ENCODE measurements around the gene USP31. TPM values are rescaled to one million over a fixed set of nuclear protein-coding genes. Genes with fewer than 3 reads are reported as not detected.
A peak's percentile ranks its signal among the peaks of the same experiment; 100 is the strongest.
"Not testable (repeated sequence)": the region's sequence is repeated elsewhere in the genome, so short reads cannot be mapped to it uniquely, and the experiment has no call there.

Gene USP31
- total RNA-seq, 2 donors from 2014 or later = 4.6 to 9.0 TPM

DNA sequence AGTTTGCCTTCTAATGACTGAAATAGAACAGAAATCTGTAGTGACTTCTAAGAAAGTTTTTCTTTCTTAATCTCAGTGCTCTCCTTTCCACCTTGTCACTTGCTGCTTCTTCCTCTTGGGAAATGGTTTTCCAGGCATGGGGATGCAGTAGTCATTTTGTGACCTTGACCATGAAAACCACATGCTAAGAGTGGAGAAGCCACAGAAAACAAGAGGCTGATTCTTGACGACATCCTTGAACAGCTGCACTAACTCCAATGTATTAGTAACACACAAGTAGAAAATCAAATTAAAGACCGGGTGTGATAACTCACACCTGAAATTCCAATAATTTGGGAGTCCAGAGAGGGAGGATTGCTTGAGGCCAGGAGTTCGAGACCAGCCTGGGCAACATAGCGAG lies 15.5 kb upstream of the USP31 start:
- ATAC-seq = no peak
- no peaks in the 10 kb centered on the region for H3K36me3 Mint-ChIP-seq
- no peak for DNase-seq (ENCODE audit: low spot score in 2 of 2)
- no peak overlapping the region for H3K27ac Mint-ChIP-seq
- no peaks in the 10 kb centered on the region for H3K9me3 Mint-ChIP-seq

- H3K36me3 Mint-ChIP-seq = no peaks in the 10 kb centered on the region
- ATAC-seq = no peak
- H3K9me3 Mint-ChIP-seq = no peaks in the 10 kb centered on the region
- DNase-seq (ENCODE audit: low spot score in 2 of 2) = no peak
- H3K27ac Mint-ChIP-seq = no peak overlapping the region
Observed at GRCh38 chr16:23163921-23164320, 14.7 kb upstream of the USP31 start.

- Mint-ChIP-seq H3K36me3 (no peaks in the 10 kb centered on the region), H3K9me3 (no peaks in the 10 kb centered on the region), H3K27ac (no peak overlapping the region)
- no peak for DNase-seq (ENCODE audit: low spot score in 2 of 2)
- no peak for ATAC-seq
Observed at GRCh38 chr16:23160574-23160973, 11.3 kb upstream of the USP31 start.

- H3K36me3 Mint-ChIP-seq = no peaks in the 10 kb centered on the region
- H3K27ac Mint-ChIP-seq = no peak overlapping the region
- DNase-seq (ENCODE audit: low spot score in 2 of 2) = no peak
- no peak for ATAC-seq
- H3K9me3 Mint-ChIP-seq = no peaks in the 10 kb centered on the region
Observed at GRCh38 chr16:23160082-23160481, 10.8 kb upstream of the USP31 start.

GRCh38 chr16:23158114-23158513 lies 8.9 kb upstream of the USP31 start:
- no peak for DNase-seq (ENCODE audit: low spot score in 2 of 2)
- H3K36me3 Mint-ChIP-seq = no peaks in the 10 kb centered on the region
- no peak for ATAC-seq
- no peaks in the 10 kb centered on the region for H3K9me3 Mint-ChIP-seq
- H3K27ac Mint-ChIP-seq = no peak overlapping the region

DNA sequence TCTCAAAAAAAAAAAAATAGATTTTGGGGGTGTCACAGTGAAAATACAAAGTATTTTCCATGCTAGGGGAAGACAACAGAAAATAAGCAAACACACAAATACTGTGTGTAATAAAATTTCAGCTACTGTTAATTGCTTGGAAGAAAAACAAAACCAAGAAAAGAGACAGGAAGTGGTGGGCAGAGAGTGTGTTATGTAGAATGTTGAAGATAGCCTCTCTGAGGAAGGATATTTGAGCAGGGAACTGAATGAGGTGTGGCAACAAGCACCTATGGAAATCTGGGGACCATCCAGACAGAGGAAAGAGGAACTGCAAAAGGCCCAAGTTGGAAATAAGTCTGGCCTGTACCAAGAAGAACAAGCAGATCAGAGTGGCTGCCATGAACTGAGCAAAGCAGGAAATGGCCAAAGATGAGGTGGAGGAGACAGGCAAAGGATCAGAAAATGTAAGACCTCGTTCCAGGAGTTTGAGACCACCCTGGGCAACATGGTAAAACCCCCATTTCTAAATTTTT lies 7.8 kb upstream of the USP31 start:
- no peaks in the 10 kb centered on the region for H3K9me3 Mint-ChIP-seq
- ATAC-seq (no peak), DNase-seq (ENCODE audit: low spot score in 2 of 2) (no peak)
- H3K27ac Mint-ChIP-seq = no peak overlapping the region
- H3K36me3 Mint-ChIP-seq = no peaks in the 10 kb centered on the region

DNA sequence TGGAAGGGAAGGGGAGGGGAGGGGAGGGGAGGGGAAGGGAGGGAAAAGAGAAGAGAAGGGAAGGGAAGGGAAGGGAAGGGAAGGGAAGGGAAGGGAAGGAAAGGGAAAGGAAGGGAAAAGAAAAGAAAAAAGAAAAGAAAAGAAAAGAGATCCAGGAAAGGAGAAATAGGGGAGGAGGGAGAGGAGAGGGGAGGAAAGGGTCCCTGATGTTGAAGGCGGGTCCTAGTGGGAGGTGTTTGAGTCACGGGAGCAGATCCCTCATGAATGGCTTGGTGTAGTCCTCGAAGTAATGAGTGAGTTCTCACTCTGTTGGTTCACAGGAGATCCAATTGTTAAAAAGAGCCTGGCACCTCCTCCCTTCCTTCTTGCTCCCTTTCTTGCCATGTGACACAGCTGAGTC lies 6.9 kb upstream of the USP31 start:
- Mint-ChIP-seq H3K27ac (no peak overlapping the region), H3K9me3 (no peaks in the 10 kb centered on the region), H3K36me3 (no peaks in the 10 kb centered on the region)
- DNase-seq (ENCODE audit: low spot score in 2 of 2) (no peak), ATAC-seq (no peak)

DNA sequence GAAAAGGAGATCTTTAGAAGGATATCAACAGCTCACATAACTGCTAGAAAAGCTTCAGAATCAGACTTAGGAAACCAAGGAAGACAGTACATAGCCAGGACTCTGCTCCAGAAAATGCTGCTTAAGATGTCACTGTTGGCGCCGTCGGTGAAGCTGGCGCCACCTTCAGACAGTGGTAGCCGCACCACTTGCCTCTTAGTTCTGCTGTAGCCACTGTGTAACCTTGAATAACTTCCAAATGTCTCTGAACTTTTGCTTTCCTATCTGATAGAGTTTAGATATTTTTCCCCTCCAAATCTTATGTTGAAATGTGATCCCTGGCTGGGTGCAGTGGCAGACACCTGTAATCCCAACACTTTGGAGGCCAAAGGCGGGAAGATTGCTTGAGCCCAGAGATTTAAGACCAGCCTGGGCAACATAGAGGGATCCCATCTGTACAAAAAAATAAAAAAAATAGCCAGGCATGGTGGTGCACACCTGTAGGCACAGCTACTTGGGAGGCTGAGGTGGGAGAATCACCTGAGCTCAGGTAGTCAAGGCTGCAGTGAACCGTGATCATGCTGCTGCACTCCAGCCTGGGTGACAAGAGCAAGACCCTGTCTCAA lies 6.3 kb upstream of the USP31 start:
- no peak overlapping the region for H3K27ac Mint-ChIP-seq
- H3K9me3 Mint-ChIP-seq = no peaks in the 10 kb centered on the region
- DNase-seq (ENCODE audit: low spot score in 2 of 2) (no peak), ATAC-seq (peak in 1 of 2 donors; percentile 49)
- no peaks in the 10 kb centered on the region for H3K36me3 Mint-ChIP-seq

DNA sequence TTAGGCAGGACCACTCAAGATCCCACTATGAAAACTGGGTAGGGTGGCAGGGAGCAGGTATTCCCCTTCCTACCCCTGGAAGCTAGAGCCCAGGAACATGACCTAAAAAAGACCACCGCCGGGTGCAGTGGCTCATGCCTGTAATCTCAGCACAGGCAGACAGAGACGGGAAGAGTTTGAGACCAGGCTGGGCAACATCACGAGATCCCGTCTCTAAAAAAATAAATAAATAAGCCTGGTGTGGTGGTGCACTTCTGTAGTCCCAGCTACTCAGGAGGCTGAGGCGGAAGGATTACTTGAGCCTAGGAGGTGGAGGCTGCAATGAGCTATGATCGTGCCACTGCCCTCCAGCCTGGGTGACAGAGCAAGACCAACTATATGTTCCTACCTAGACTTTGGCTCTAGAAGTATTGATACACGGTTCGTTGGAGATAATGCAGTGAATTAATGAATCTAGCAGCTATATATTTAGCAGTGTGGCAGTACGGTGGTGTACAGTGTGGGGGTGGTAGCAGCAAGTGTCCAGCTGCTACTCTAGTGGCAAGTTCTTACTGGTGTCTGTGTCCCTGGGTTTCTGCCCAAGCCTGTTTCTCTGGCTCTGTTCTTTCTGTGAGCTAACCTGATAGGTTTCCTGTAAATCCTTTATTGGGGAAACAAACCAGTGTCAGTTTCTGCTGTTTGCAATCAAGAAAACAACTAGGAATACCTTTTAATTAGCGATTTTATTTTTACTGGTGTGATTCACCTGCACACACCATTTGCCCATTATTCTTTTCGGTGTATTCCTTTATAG lies 3.3 kb upstream of the USP31 start:
- Mint-ChIP-seq H3K36me3 (peaks cover 5 to 7% of the 10 kb centered on the region in 2 donors), H3K9me3 (no peaks in the 10 kb centered on the region), H3K27ac (no peak overlapping the region)
- DNase-seq (ENCODE audit: low spot score in 2 of 2) (no peak), ATAC-seq (no peak)

- DNase-seq (ENCODE audit: low spot score in 2 of 2) (no peak), ATAC-seq (no peak)
- Mint-ChIP-seq H3K36me3 (peaks cover 7 to 8% of the 10 kb centered on the region in 2 donors), H3K9me3 (no peaks in the 10 kb centered on the region), H3K27ac (peak overlapping the region; percentile 68 to 88)
Observed at GRCh38 chr16:23149993-23150364, 727 bp upstream of the USP31 start.

DNA sequence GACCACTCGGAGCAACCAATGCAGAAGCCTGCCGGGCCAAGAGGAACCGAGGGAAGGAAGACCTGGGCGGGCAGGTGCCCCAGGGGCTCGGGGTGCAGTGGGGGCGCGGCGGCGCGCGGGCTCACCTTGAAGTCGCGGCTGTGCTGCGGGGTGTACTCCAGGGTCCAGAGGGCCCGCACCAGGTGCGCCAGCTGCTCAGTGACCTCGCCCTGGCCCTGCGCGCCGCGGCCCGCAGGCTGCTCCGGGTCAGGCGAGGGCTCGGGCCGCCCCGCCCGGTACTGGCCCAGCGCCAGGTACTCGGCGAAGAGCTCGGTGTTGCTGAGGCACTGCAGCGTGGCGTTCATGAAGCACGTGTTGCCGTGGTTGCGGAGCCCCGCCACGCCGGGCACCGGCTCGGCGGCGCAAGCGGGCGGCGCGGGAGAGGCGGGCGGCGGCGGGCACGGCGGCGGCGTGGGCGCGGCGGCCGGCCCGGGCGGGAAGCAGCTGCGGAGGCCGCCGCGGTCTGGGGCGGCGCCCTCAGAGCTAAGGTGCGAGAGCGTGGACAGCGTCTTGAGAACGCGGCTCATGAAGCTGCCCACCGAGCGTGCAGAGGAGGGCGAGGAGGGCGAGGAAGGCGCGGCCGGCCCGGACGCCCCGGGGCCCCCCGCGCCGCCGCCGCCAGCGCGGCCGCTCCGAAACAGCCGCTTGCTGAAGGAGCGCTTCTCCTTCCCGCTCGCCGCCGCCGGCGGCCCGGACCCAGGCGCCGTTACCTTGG lies 562 bp downstream of the USP31 start:
- Mint-ChIP-seq H3K36me3 (peaks cover 7 to 10% of the 10 kb centered on the region in 2 donors), H3K27ac (peak overlapping the region; percentile 56 to 96), H3K9me3 (no peaks in the 10 kb centered on the region)
- peak; percentile 40 to 49 for ATAC-seq
- DNase-seq (ENCODE audit: low spot score in 2 of 2) = peak; percentile 50 to 65

DNA sequence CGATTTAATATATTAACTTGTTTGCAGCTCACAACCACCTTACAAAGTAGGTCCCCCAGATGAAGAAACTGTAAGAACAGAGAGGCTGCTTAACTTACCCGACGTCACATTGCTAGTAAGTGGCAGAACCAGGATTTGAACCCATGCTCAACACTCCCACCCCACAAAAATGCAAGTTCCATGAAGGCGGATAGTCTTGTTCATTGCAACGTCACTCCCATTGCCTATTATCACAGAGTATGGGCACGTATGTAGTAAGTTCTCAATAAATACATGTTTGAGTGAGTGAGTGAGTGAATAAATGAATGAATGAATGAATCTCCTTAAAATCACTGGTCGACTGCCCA lies 1.1 kb downstream of the USP31 start:
- Mint-ChIP-seq H3K9me3 (no peaks in the 10 kb centered on the region), H3K27ac (peak overlapping the region; percentile 56 to 96), H3K36me3 (peaks cover 7 to 10% of the 10 kb centered on the region in 2 donors)
- DNase-seq (ENCODE audit: low spot score in 2 of 2) (no peak), ATAC-seq (no peak)

GRCh38 chr16:23147666-23148065 lies 1.6 kb downstream of the USP31 start:
- DNase-seq (ENCODE audit: low spot score in 2 of 2) (no peak), ATAC-seq (no peak)
- Mint-ChIP-seq H3K9me3 (no peaks in the 10 kb centered on the region), H3K27ac (peak overlapping the region in 1 of 2 donors; percentile 96), H3K36me3 (peaks cover 7 to 10% of the 10 kb centered on the region in 2 donors)

DNA sequence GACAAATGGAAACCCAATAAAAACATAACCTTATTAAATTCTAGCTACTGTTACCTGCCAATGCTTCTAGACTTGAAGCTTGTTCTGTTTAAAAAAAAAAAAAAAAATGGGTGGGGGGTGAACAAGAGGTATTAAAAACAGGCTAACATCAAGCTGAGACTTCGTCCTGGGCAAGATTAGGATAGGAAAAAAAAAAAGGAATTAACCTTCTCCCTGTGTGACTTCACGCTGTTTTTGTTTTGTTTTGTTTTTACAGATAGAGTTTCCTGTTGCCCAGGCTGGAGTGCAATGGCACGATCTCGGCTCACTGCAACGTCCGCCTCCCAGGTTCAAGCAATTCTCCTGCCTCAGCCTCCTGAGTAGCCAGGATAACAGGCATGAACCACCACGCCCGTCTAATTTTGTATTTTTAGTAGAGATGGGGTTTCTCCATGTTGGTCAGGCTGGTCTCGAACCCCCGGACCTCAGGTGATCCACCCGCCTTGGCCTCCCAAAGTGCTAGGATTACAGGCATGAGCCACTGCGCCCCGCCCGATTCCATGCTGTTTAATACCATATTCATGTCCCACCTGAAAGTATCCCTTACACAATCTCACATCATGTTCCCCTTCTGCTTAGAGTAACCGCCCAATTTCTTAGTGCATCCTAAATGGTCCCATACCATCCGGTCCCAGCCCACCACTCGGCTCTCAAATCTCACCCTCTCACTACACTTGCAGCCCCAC lies 2.2 kb downstream of the USP31 start:
- Mint-ChIP-seq H3K36me3 (peaks cover 7 to 10% of the 10 kb centered on the region in 2 donors), H3K9me3 (no peaks in the 10 kb centered on the region), H3K27ac (no peak overlapping the region)
- ATAC-seq (no peak), DNase-seq (ENCODE audit: low spot score in 2 of 2) (no peak)

- Mint-ChIP-seq H3K9me3 (no peaks in the 10 kb centered on the region), H3K27ac (no peak overlapping the region), H3K36me3 (peaks cover 7 to 10% of the 10 kb centered on the region in 2 donors)
- no peak for ATAC-seq
- no peak for DNase-seq (ENCODE audit: low spot score in 2 of 2)
Observed at GRCh38 chr16:23145608-23146007, 3.6 kb downstream of the USP31 start.

- Mint-ChIP-seq H3K36me3 (peaks cover 7 to 10% of the 10 kb centered on the region in 2 donors), H3K9me3 (no peaks in the 10 kb centered on the region), H3K27ac (no peak overlapping the region)
- no peak for DNase-seq (ENCODE audit: low spot score in 2 of 2)
- no peak for ATAC-seq
Observed at GRCh38 chr16:23145186-23145585, 4.1 kb downstream of the USP31 start.

DNA sequence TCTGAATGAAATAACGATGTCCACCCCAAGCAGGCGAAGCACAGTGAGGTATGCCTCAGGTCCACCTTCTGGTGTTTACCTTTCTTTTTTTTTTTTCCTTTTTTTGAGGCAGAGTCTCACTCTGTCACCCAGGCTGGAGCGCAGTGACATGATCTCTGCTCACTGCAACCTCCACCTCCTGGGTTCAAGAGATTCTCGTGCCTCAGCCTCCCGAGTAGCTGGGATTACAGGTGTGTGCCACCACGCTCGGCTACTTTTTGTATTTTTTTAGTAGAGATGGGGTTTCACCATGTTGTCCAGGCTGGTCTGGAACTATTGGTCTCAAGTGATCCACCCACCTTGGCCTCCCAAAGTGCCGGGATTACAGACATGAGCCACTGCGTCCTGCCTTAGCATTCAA lies 4.9 kb downstream of the USP31 start:
- H3K27ac Mint-ChIP-seq; DNase-seq (ENCODE audit: low spot score in 2 of 2); ATAC-seq: not testable (repeated sequence)

More for the DNA sequence above, 4.9 kb downstream of the USP31 start:
- not testable (repeated sequence) for H3K9me3 Mint-ChIP-seq
- H3K36me3 Mint-ChIP-seq = peaks cover 7 to 10% of the 10 kb centered on the region in 2 donors

Data from activated naive CD4-positive, alpha-beta T cell treated with anti-CD3 and anti-CD28 coated beads, Interleukin-2, amount 50 U/mL, for 72 hours (primary cell).